Muscle layer of colon (tissue), 2 donors: ENCODE data around the gene SIRPA.

ENCODE experiments used
- H3K27ac ChIP-seq: one replicate; pipeline ENCODE4 v1.7.0; 2013; ENCODE audit warnings: low read depth, mild to moderate bottlenecking, low read length, moderate library complexity
- H3K27me3 ChIP-seq, 2 donors: one replicate each; pipeline ENCODE4 v1.7.0; 2013; ENCODE audit warnings: low read length in 2 of 2, mild to moderate bottlenecking in 2 of 2; ENCODE audit not compliant: insufficient read depth in 2 of 2, control insufficient read depth in 1 of 2
- H3K36me3 ChIP-seq: one replicate; pipeline ENCODE4 v1.7.0; 2013; ENCODE audit warnings: mild to moderate bottlenecking, low read length; ENCODE audit not compliant: insufficient read depth
- H3K4me1 ChIP-seq: one replicate; pipeline ENCODE4 v1.7.0; 2013; ENCODE audit warnings: mild to moderate bottlenecking, low read length; ENCODE audit not compliant: insufficient read depth
- H3K4me3 ChIP-seq, 2 donors: one replicate each; pipeline ENCODE4 v1.7.0; 2013; ENCODE audit warnings: low read length in 2 of 2, low read depth in 1 of 2, mild to moderate bottlenecking in 1 of 2, moderate library complexity in 1 of 2
- H3K9ac ChIP-seq: one replicate; pipeline ENCODE4 v1.7.0; 2013; ENCODE audit warnings: low read length
- H3K9me3 ChIP-seq: one replicate; pipeline ENCODE4 v1.7.0; 2013; ENCODE audit warnings: mild to moderate bottlenecking, low read length
- donor health status: abdominal sarcoma.
- donor health status: Adenocarcinoma of cecum.

SIRPA gene

GRCh38 chr20:1959156-1959555 is 63.9 kb downstream of the SIRPA start:
- Histone ChIP-seq H3K36me3 (no peaks in the 10 kb centered on the region), H3K4me3 (no peak overlapping the region), H3K27me3 (peaks cover 0 to 4% of the 10 kb centered on the region in 2 donors), H3K4me1 (no peaks in the 10 kb centered on the region), H3K27ac (no peak overlapping the region), H3K9ac (no peak overlapping the region), H3K9me3 (no peaks in the 10 kb centered on the region)

GRCh38 chr20:1961374-1961773 is 66.2 kb downstream of the SIRPA start:
- Histone ChIP-seq H3K27me3 (peaks cover 0 to 4% of the 10 kb centered on the region in 2 donors), H3K27ac (no peak overlapping the region), H3K4me3 (no peak overlapping the region), H3K36me3 (no peaks in the 10 kb centered on the region), H3K9me3 (no peaks in the 10 kb centered on the region), H3K9ac (no peak overlapping the region), H3K4me1 (peaks cover 10% of the 10 kb centered on the region)

- Histone ChIP-seq H3K9me3 (no peaks in the 10 kb centered on the region), H3K27me3 (peaks cover 0 to 4% of the 10 kb centered on the region in 2 donors), H3K36me3 (no peaks in the 10 kb centered on the region), H3K4me1 (peaks cover 10% of the 10 kb centered on the region), H3K27ac (no peak overlapping the region), H3K4me3 (no peak overlapping the region), H3K9ac (no peak overlapping the region)
Observed at GRCh38 chr20:1964061-1964460, 68.9 kb downstream of the SIRPA start.

- Histone ChIP-seq H3K27ac (no peak overlapping the region), H3K4me3 (no peak overlapping the region), H3K9ac (no peak overlapping the region), H3K9me3 (no peaks in the 10 kb centered on the region), H3K4me1 (peaks cover 10% of the 10 kb centered on the region), H3K27me3 (peaks cover 0 to 4% of the 10 kb centered on the region in 2 donors), H3K36me3 (no peaks in the 10 kb centered on the region)
Observed at GRCh38 chr20:1964659-1965405, 69.6 kb downstream of the SIRPA start.

GRCh38 chr20:1965520-1966351 is 70.5 kb downstream of the SIRPA start:
- peaks cover 10% of the 10 kb centered on the region for H3K4me1 ChIP-seq
- H3K27ac ChIP-seq, result no peak overlapping the region
- H3K9ac ChIP-seq, result no peak overlapping the region
- peaks cover 0 to 4% of the 10 kb centered on the region in 2 donors for H3K27me3 ChIP-seq
- H3K36me3 ChIP-seq, result no peaks in the 10 kb centered on the region
- no peaks in the 10 kb centered on the region for H3K9me3 ChIP-seq
- H3K4me3 ChIP-seq, result no peak overlapping the region

GRCh38 chr20:1968964-1969363 is 73.8 kb downstream of the SIRPA start:
- no peaks in the 10 kb centered on the region for H3K36me3 ChIP-seq
- H3K9me3 ChIP-seq, result no peaks in the 10 kb centered on the region
- no peak overlapping the region for H3K4me3 ChIP-seq
- no peak overlapping the region for H3K9ac ChIP-seq
- no peaks in the 10 kb centered on the region for H3K27me3 ChIP-seq
- no peak overlapping the region for H3K27ac ChIP-seq
- peaks cover 10% of the 10 kb centered on the region for H3K4me1 ChIP-seq

- Histone ChIP-seq H3K36me3 (no peaks in the 10 kb centered on the region), H3K27ac (no peak overlapping the region), H3K4me1 (no peaks in the 10 kb centered on the region), H3K9me3 (no peaks in the 10 kb centered on the region), H3K9ac (no peak overlapping the region), H3K4me3 (no peak overlapping the region), H3K27me3 (no peaks in the 10 kb centered on the region)
Observed at GRCh38 chr20:1971893-1972586, 76.8 kb downstream of the SIRPA start.

GRCh38 chr20:1973601-1974440 is 78.6 kb downstream of the SIRPA start:
- H3K4me1 ChIP-seq, result no peaks in the 10 kb centered on the region
- H3K27me3 ChIP-seq, result no peaks in the 10 kb centered on the region
- H3K4me3 ChIP-seq, result no peak overlapping the region
- H3K9me3 ChIP-seq, result no peaks in the 10 kb centered on the region
- H3K36me3 ChIP-seq, result no peaks in the 10 kb centered on the region
- H3K27ac ChIP-seq, result no peak overlapping the region
- no peak overlapping the region for H3K9ac ChIP-seq

- no peak overlapping the region for H3K27ac ChIP-seq
- no peak overlapping the region for H3K4me3 ChIP-seq
- H3K9ac ChIP-seq, result no peak overlapping the region
- no peaks in the 10 kb centered on the region for H3K9me3 ChIP-seq
- no peaks in the 10 kb centered on the region for H3K36me3 ChIP-seq
- peaks cover 0 to 3% of the 10 kb centered on the region in 2 donors for H3K27me3 ChIP-seq
- no peaks in the 10 kb centered on the region for H3K4me1 ChIP-seq
Observed at GRCh38 chr20:1975291-1975690, 80.1 kb downstream of the SIRPA start.

GRCh38 chr20:1979106-1979778 is 84.0 kb downstream of the SIRPA start:
- Histone ChIP-seq H3K27me3 (peaks cover 0 to 3% of the 10 kb centered on the region in 2 donors), H3K27ac (no peak overlapping the region), H3K9ac (no peak overlapping the region), H3K4me1 (no peaks in the 10 kb centered on the region), H3K9me3 (no peaks in the 10 kb centered on the region), H3K36me3 (no peaks in the 10 kb centered on the region), H3K4me3 (no peak overlapping the region)
